Measurements from ENCODE around the gene LITAF.

Gene LITAF

GRCh38 chr16:11627292-11627663 is 40.6 kb upstream of the LITAF start:
- H3K4me3 ChIP-seq (ENCODE audit: low read length) = no peak overlapping the region
- TF ChIP-seq CTCF (IDR thresholded peaks at IDR 0.05; ENCODE audit: insufficient read depth, low read depth, low read length, missing control alignments) = no peak

GRCh38 chr16:11626657-11627291 is 40.1 kb upstream of the LITAF start:
- no peak overlapping the region for H3K4me3 ChIP-seq (ENCODE audit: low read length)
- no peak for DNase-seq (ENCODE audit: low read depth)
- TF ChIP-seq CTCF (IDR thresholded peaks at IDR 0.05; ENCODE audit: insufficient read depth, low read depth, low read length, missing control alignments) = no peak

More at GRCh38 chr16:11627292-11627663, 40.6 kb upstream of the LITAF start:
- DNase-seq (ENCODE audit: low read depth) = peak; percentile 53

GRCh38 chr16:11625769-11626168 is 39.0 kb upstream of the LITAF start:
- H3K4me3 ChIP-seq (ENCODE audit: low read length) = no peak overlapping the region
- TF ChIP-seq CTCF (IDR thresholded peaks at IDR 0.05; ENCODE audit: insufficient read depth, low read depth, low read length, missing control alignments) = no peak
- DNase-seq (ENCODE audit: low read depth) = no peak

- H3K4me3 ChIP-seq (ENCODE audit: low read length) = no peak overlapping the region
- no peak for DNase-seq (ENCODE audit: low read depth)
- no peak for TF ChIP-seq CTCF (IDR thresholded peaks at IDR 0.05; ENCODE audit: insufficient read depth, low read depth, low read length, missing control alignments)
Measured at GRCh38 chr16:11624636-11625607, 38.2 kb upstream of the LITAF start.

- DNase-seq (ENCODE audit: low read depth) = no peak
- H3K4me3 ChIP-seq (ENCODE audit: low read length) = no peak overlapping the region
Measured at GRCh38 chr16:11624205-11624604, 37.5 kb upstream of the LITAF start.

More at GRCh38 chr16:11624205-11624604, 37.5 kb upstream of the LITAF start:
- TF ChIP-seq CTCF (IDR thresholded peaks at IDR 0.05; ENCODE audit: insufficient read depth, low read depth, low read length, missing control alignments) = no peak
